GM19463 (cell line): Measurements from ENCODE around the gene MAN2A2.

Experiments used
- ATAC-seq: cut with Tn5 transposase; IDR thresholded peaks from one replicate; pipeline ENCODE4 v1.9.1; 2021; ENCODE audit warnings: mild to moderate bottlenecking, moderate library complexity; ENCODE audit not compliant: unreplicated experiment

Gene MAN2A2

GRCh38 chr15:90959028-90959595, 56.0 kb downstream of the MAN2A2 start:
- ATAC-seq: no peak

GRCh38 chr15:90959894-90960293, 56.8 kb downstream of the MAN2A2 start:
- ATAC-seq: no peak

GRCh38 chr15:90960298-90961091, 57.4 kb downstream of the MAN2A2 start:
- ATAC-seq: no peak

GRCh38 chr15:90962021-90962420, 58.9 kb downstream of the MAN2A2 start:
- no peak for ATAC-seq

GRCh38 chr15:90966262-90966661, 63.2 kb downstream of the MAN2A2 start:
- no peak for ATAC-seq

GRCh38 chr15:90967206-90967605, 64.1 kb downstream of the MAN2A2 start:
- no peak for ATAC-seq

- no peak for ATAC-seq
These were observed 65.3 kb downstream of the MAN2A2 start for GRCh38 chr15:90968434-90968833.

GRCh38 chr15:90970274-90970673, 67.2 kb downstream of the MAN2A2 start:
- ATAC-seq: no peak

GRCh38 chr15:90972133-90972532, 69.0 kb downstream of the MAN2A2 start:
- ATAC-seq: no peak
